SK-N-SH treated with all-trans-retinoic acid at 6 μM for 48 hours (cell line): ENCODE data around the gene SH3BGRL2.

Experiments used
- ATAC-seq: fragments of 200-7000 bp; cut with Tn5 transposase; 3 replicates; pipeline ENCODE4 v1.9.1; 2020; ENCODE audit warnings: mild to moderate bottlenecking, moderate library complexity
- ARNTL ChIP-seq: fragments of 450-650 bp; formaldehyde crosslinking; IDR thresholded peaks from 2 replicates; pipeline ENCODE4 v1.5.0; 2020; ENCODE audit warnings: low read depth, mild to moderate bottlenecking, moderate library complexity, borderline replicate concordance
- BACH2 ChIP-seq: fragments of 250-450 bp; sonication (Bioruptor Pico); IDR thresholded peaks from 2 replicates; pipeline ENCODE4 v1.9.0; 2021; ENCODE audit warnings: mild to moderate bottlenecking, borderline replicate concordance
- CREB5 ChIP-seq: fragments of 250-450 bp; sonication (Bioruptor Pico); IDR thresholded peaks from 2 replicates; pipeline ENCODE4 v1.5.1; 2020; ENCODE audit warnings: low read depth, mild to moderate bottlenecking, moderate library complexity
- CSDC2 ChIP-seq: fragments of 250-450 bp; sonication (Bioruptor Pico); IDR thresholded peaks from 2 replicates; pipeline ENCODE4 v1.5.0; 2020; ENCODE audit warnings: mild to moderate bottlenecking, moderate library complexity
- CSRNP3 ChIP-seq: fragments of 250-450 bp; sonication (Bioruptor Pico); IDR thresholded peaks from 2 replicates; pipeline ENCODE4 v1.5.1; 2021; ENCODE audit warnings: mild to moderate bottlenecking, moderate library complexity
- ESRRG ChIP-seq: fragments of 250-450 bp; sonication (Bioruptor Pico); IDR thresholded peaks from 2 replicates; pipeline ENCODE4 v1.6.1; 2021; ENCODE audit warnings: mild to moderate bottlenecking
- GLIS3 ChIP-seq: fragments of 250-450 bp; sonication (Bioruptor Pico); IDR thresholded peaks from 2 replicates; pipeline ENCODE4 v1.5.0; 2020; ENCODE audit warnings: mild to moderate bottlenecking, moderate library complexity
- OSR1 ChIP-seq: fragments of 250-450 bp; sonication (Bioruptor Pico); IDR thresholded peaks from 2 replicates; pipeline ENCODE4 v1.8.0; 2022; ENCODE audit warnings: moderate library complexity, mild to moderate bottlenecking, inconsistent platforms
- PATZ1 ChIP-seq: fragments of 250-450 bp; sonication (Bioruptor Pico); IDR thresholded peaks from 2 replicates; pipeline ENCODE4 v1.8.0; 2020; ENCODE audit warnings: mild to moderate bottlenecking, moderate library complexity, borderline replicate concordance
- POU6F1 ChIP-seq: fragments of 250-450 bp; sonication (Bioruptor Pico); IDR thresholded peaks from 2 replicates; pipeline ENCODE4 v1.8.0; 2021; ENCODE audit warnings: low read depth, mild to moderate bottlenecking, moderate library complexity, borderline replicate concordance
- PPARA ChIP-seq: fragments of 250-450 bp; sonication (Bioruptor Pico); IDR thresholded peaks from 2 replicates; pipeline ENCODE4 v1.5.0; 2020; ENCODE audit warnings: mild to moderate bottlenecking, borderline replicate concordance
- RARB ChIP-seq: fragments of 250-450 bp; sonication (Bioruptor Pico); IDR thresholded peaks from 2 replicates; pipeline ENCODE4 v1.8.0; 2021; ENCODE audit warnings: mild to moderate bottlenecking, moderate library complexity
- SNAI2 ChIP-seq: fragments of 250-450 bp; sonication (Bioruptor Pico); IDR thresholded peaks from 2 replicates; pipeline ENCODE4 v1.5.0; 2020; ENCODE audit warnings: mild to moderate bottlenecking, moderate library complexity
- TCF4 ChIP-seq: fragments of 250-450 bp; sonication (Bioruptor Pico); IDR thresholded peaks from 2 replicates; pipeline ENCODE4 v1.8.0; 2021; ENCODE audit warnings: mild to moderate bottlenecking, moderate library complexity, borderline replicate concordance
- TOX ChIP-seq: fragments of 250-450 bp; sonication (Bioruptor Pico); IDR thresholded peaks from 2 replicates; pipeline ENCODE4 v1.8.0; 2021; ENCODE audit warnings: mild to moderate bottlenecking, moderate library complexity, borderline replicate concordance
- TSHZ2 ChIP-seq: fragments of 250-450 bp; sonication (Bioruptor Pico); IDR thresholded peaks from 2 replicates; pipeline ENCODE4 v1.5.0; 2020; ENCODE audit warnings: mild to moderate bottlenecking, moderate library complexity
- ZC3H10 ChIP-seq: fragments of 250-450 bp; sonication (Bioruptor Pico); IDR thresholded peaks from 2 replicates; pipeline ENCODE4 v1.5.1; 2021; ENCODE audit warnings: mild to moderate bottlenecking, moderate library complexity
- ZFP3 ChIP-seq: fragments of 250-450 bp; sonication (Bioruptor Pico); IDR thresholded peaks from 2 replicates; pipeline ENCODE4 v1.5.0; 2020; ENCODE audit warnings: mild to moderate bottlenecking, moderate library complexity
- ZFP30 ChIP-seq: fragments of 450-650 bp; formaldehyde crosslinking; IDR thresholded peaks from 2 replicates; pipeline ENCODE4 v1.5.0; 2022; ENCODE audit warnings: mild to moderate bottlenecking, moderate library complexity
- ZNF565 ChIP-seq: fragments of 450-650 bp; formaldehyde crosslinking; conservative IDR thresholded peaks from 2 replicates; pipeline ENCODE4 v1.5.0; 2020; ENCODE audit warnings: low read depth, mild to moderate bottlenecking, moderate library complexity
- ZNF70 ChIP-seq: fragments of 450-650 bp; formaldehyde crosslinking; IDR thresholded peaks from 2 replicates; pipeline ENCODE4 v1.5.0; 2020; ENCODE audit warnings: mild to moderate bottlenecking, moderate library complexity
- ZNF8 ChIP-seq: fragments of 450-650 bp; formaldehyde crosslinking; IDR thresholded peaks from 2 replicates; pipeline ENCODE4 v1.5.0; 2020; ENCODE audit warnings: mild to moderate bottlenecking, moderate library complexity

The SH3BGRL2 gene

GRCh38 chr6:79597155-79597554 is 34.0 kb upstream of the SH3BGRL2 start:
- no peak for ATAC-seq
- no peak for TF ChIP-seq ZC3H10
- no peak for TF ChIP-seq POU6F1 (CRISPR knock-in tag)
- no peak for TF ChIP-seq ZNF565 (CRISPR knock-in tag)
- TF ChIP-seq, all 23 proteins: peak for 0

- ATAC-seq, result no peak
- TF ChIP-seq CSRNP3 (CRISPR knock-in tag) (no peak), GLIS3 (CRISPR knock-in tag) (no peak), ZNF8 (CRISPR knock-in tag) (no peak), ZNF565 (CRISPR knock-in tag) (no peak), ZNF70 (no peak), TOX (CRISPR knock-in tag) (no peak), SNAI2 (CRISPR knock-in tag) (no peak), ARNTL (no peak), ZFP3 (CRISPR knock-in tag) (no peak), BACH2 (CRISPR knock-in tag) (no peak), ESRRG (CRISPR knock-in tag) (no peak), ZFP30 (CRISPR knock-in tag) (no peak), TCF4 (CRISPR knock-in tag) (no peak), RARB (no peak), CSDC2 (CRISPR knock-in tag) (no peak), ZC3H10 (no peak), TSHZ2 (CRISPR knock-in tag) (no peak), OSR1 (no peak)
Measured at GRCh38 chr6:79598012-79598411, 33.1 kb upstream of the SH3BGRL2 start.

- ATAC-seq, result no peak
- no peak for TF ChIP-seq CREB5 (CRISPR knock-in tag)
- no peak for TF ChIP-seq PATZ1 (CRISPR knock-in tag)
- no peak for TF ChIP-seq ZFP3 (CRISPR knock-in tag)
- TF ChIP-seq ARNTL, result no peak
- TF ChIP-seq ZFP30 (CRISPR knock-in tag), result no peak
- TF ChIP-seq GLIS3 (CRISPR knock-in tag), result no peak
- TF ChIP-seq RARB, result no peak
- no peak for TF ChIP-seq PPARA (CRISPR knock-in tag)
- TF ChIP-seq CSRNP3 (CRISPR knock-in tag), result no peak
- TF ChIP-seq BACH2 (CRISPR knock-in tag), result no peak
- TF ChIP-seq POU6F1 (CRISPR knock-in tag), result no peak
- TF ChIP-seq ZNF70, result no peak
- TF ChIP-seq CSDC2 (CRISPR knock-in tag), result no peak
- TF ChIP-seq ZNF565 (CRISPR knock-in tag), result no peak
- TF ChIP-seq, all 23 proteins: peak for 0
Measured at GRCh38 chr6:79599725-79600259, 31.3 kb upstream of the SH3BGRL2 start.
